ENCODE results near the gene CLASRP.
A peak's percentile ranks its signal among the peaks of the same experiment; 100 is the strongest.
"Not testable (repeated sequence)": the region's sequence is repeated elsewhere in the genome, so short reads cannot be mapped to it uniquely, and the experiment has no call there.

The CLASRP gene, protein sequence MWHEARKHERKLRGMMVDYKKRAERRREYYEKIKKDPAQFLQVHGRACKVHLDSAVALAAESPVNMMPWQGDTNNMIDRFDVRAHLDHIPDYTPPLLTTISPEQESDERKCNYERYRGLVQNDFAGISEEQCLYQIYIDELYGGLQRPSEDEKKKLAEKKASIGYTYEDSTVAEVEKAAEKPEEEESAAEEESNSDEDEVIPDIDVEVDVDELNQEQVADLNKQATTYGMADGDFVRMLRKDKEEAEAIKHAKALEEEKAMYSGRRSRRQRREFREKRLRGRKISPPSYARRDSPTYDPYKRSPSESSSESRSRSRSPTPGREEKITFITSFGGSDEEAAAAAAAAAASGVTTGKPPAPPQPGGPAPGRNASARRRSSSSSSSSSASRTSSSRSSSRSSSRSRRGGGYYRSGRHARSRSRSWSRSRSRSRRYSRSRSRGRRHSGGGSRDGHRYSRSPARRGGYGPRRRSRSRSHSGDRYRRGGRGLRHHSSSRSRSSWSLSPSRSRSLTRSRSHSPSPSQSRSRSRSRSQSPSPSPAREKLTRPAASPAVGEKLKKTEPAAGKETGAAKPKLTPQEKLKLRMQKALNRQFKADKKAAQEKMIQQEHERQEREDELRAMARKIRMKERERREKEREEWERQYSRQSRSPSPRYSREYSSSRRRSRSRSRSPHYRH

DNA sequence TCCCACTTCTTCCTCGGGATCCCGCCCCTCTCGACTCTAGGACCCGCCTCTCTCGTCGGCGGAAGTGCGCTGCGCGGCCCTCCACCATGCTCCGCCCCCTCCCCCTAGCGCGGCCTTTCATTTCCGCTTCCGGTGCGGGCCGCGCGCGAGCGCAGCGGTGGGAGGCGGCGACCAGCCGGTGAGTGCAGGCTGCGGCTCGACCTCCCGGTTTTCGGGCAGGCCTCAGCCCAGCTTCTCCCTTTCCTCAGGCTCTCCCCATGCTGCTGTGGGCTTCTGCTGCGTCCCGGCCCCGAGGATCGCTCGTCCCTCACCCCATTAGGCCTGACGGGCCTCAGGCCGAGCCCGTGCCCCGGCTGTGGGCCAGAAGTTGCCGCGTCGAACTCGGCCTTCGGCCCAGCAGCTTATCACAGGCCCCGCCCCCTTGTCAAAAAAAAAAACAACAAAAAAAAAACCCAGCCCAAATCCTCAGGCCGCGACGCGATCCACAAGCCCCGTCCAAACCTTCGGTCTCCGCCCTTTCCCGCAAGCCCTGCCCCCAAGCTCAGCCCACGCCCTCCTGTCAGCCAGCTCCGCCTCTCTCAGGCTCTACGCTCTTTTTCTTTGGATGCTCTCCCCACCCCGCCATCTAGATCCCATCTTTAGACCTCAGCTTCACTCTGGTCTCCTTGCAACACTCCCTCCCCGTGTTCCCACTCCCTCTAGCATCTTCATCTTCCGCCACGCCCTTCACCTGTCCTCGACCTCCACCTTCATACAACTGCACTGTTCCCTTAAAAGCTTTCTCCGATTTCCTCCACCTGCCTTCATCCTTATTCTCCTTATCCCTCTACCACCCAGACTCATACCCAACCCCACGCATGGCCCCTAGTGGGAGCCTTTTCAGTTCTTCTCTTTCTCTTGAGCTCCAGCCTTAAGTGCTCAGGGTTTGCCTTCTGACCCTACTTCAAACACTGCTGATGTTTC, at the start of gene CLASRP:
Gene CLASRP, plus strand, starts transcription at position 115 of the 963 bp plus-strand sequence. CDS start 1,168 bp downstream, outside the sequence.
- peak within 1 kb of the TSS; percentile 99 for H3K27ac ChIP-seq (ENCODE audit: low read depth, low read length)
- peaks cover 13 to 28% of the 10 kb centered on the region in 2 donors for H3K4me1 ChIP-seq (ENCODE audit: control insufficient read depth in 1 of 2, insufficient read depth in 2 of 2, low read length in 2 of 2)
- peak within 1 kb of the TSS; percentile 92 to 97 for H3K9ac ChIP-seq (ENCODE audit: low read depth in 1 of 2, low read length in 2 of 2)
- H3K4me3 ChIP-seq (ENCODE audit: low read depth in 1 of 2, low read length in 2 of 2) = peak within 1 kb of the TSS; percentile 81 to 92
- no peaks in the 10 kb centered on the region for H3K9me3 ChIP-seq (ENCODE audit: control insufficient read depth in 1 of 2, low read length in 2 of 2)
- H3K27me3 ChIP-seq (ENCODE audit: control insufficient read depth in 1 of 2, insufficient read depth in 2 of 2, low read length in 2 of 2) = no peaks in the 10 kb centered on the region
- H3K36me3 ChIP-seq (ENCODE audit: control insufficient read depth in 1 of 2, insufficient read depth in 2 of 2, low read length in 2 of 2) = peaks cover 18 to 52% of the 10 kb centered on the region in 2 donors

DNA sequence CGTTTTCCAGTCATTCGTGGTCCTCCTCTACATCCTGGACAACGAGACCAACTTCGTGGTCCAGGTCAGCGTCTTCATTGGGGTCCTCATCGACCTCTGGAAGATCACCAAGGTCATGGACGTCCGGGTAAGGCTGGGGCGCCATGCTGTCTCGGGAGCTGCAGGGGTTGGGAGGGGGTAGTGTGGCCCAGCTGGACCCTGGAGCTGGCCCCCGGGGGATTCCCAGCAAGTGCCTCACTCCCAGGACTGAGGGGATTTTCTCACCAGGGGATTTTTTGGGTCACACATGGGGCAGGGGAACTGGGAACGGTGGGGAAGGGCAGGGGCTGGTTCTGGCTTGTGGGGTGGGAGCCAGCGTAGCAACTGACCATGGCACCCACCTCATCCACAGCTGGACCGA, 48.4 kb upstream of the CLASRP start:
- peaks cover 29 to 74% of the 10 kb centered on the region in 2 donors for H3K36me3 ChIP-seq (ENCODE audit: control insufficient read depth in 1 of 2, insufficient read depth in 2 of 2, low read length in 2 of 2)
- H3K4me3 ChIP-seq (ENCODE audit: low read depth in 1 of 2, low read length in 2 of 2) = no peak overlapping the region
- no peaks in the 10 kb centered on the region for H3K9me3 ChIP-seq (ENCODE audit: control insufficient read depth in 1 of 2, low read length in 2 of 2)

GRCh38 chr19:44990966-44991365, 47.9 kb upstream of the CLASRP start:
- Histone ChIP-seq H3K36me3 (ENCODE audit: control insufficient read depth in 1 of 2, insufficient read depth in 2 of 2, low read length in 2 of 2) (peaks cover 29 to 69% of the 10 kb centered on the region in 2 donors), H3K27ac (ENCODE audit: low read depth, low read length) (no peak overlapping the region), H3K9ac (ENCODE audit: low read depth in 1 of 2, low read length in 2 of 2) (no peak overlapping the region), H3K4me3 (ENCODE audit: low read depth in 1 of 2, low read length in 2 of 2) (no peak overlapping the region), H3K9me3 (ENCODE audit: control insufficient read depth in 1 of 2, low read length in 2 of 2) (no peaks in the 10 kb centered on the region), H3K4me1 (ENCODE audit: control insufficient read depth in 1 of 2, insufficient read depth in 2 of 2, low read length in 2 of 2) (no peaks in the 10 kb centered on the region), H3K27me3 (ENCODE audit: control insufficient read depth in 1 of 2, insufficient read depth in 2 of 2, low read length in 2 of 2) (no peaks in the 10 kb centered on the region)

More for the DNA sequence above, 48.4 kb upstream of the CLASRP start:
- Histone ChIP-seq H3K4me1 (ENCODE audit: control insufficient read depth in 1 of 2, insufficient read depth in 2 of 2, low read length in 2 of 2) (no peaks in the 10 kb centered on the region), H3K27me3 (ENCODE audit: control insufficient read depth in 1 of 2, insufficient read depth in 2 of 2, low read length in 2 of 2) (no peaks in the 10 kb centered on the region), H3K27ac (ENCODE audit: low read depth, low read length) (no peak overlapping the region), H3K9ac (ENCODE audit: low read depth in 1 of 2, low read length in 2 of 2) (no peak overlapping the region)

DNA sequence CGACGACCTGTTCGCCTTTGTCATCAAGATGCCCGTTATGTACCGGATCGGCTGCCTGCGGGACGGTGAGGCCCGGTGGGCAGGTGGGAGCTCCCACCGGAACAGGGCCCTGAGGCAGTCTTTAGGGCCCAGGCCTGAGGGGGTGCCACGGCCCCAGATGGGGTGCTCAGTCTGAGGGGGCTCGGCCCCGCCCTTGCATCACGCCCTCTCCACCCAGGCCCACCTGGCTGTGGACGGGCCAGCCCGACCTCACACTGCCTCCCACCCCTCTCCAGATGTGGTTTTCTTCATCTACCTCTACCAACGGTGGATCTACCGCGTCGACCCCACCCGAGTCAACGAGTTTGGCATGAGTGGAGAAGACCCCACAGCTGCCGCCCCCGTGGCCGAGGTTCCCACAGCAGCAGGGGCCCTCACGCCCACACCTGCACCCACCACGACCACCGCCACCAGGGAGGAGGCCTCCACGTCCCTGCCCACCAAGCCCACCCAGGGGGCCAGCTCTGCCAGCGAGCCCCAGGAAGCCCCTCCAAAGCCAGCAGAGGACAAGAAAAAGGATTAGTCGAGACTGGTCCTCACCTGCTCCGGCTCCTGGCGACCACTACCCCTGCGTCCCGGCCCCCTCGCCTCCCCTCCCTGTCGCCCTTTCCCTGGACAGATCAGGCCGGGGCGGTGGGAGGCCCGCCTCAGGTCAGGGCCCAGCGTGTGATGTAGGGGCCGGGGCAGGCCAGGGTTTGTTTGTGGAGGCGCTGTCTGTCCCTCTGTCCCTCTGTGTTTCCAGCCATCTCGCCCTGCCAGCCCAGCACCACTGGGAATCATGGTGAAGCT, 46.3 kb upstream of the CLASRP start:
- no peak overlapping the region for H3K9ac ChIP-seq (ENCODE audit: low read depth in 1 of 2, low read length in 2 of 2)
- no peaks in the 10 kb centered on the region for H3K9me3 ChIP-seq (ENCODE audit: control insufficient read depth in 1 of 2, low read length in 2 of 2)
- H3K4me3 ChIP-seq (ENCODE audit: low read depth in 1 of 2, low read length in 2 of 2) = no peak overlapping the region
- no peaks in the 10 kb centered on the region for H3K4me1 ChIP-seq (ENCODE audit: control insufficient read depth in 1 of 2, insufficient read depth in 2 of 2, low read length in 2 of 2)
- no peaks in the 10 kb centered on the region for H3K27me3 ChIP-seq (ENCODE audit: control insufficient read depth in 1 of 2, insufficient read depth in 2 of 2, low read length in 2 of 2)
- peaks cover 21 to 53% of the 10 kb centered on the region in 2 donors for H3K36me3 ChIP-seq (ENCODE audit: control insufficient read depth in 1 of 2, insufficient read depth in 2 of 2, low read length in 2 of 2)
- no peak overlapping the region for H3K27ac ChIP-seq (ENCODE audit: low read depth, low read length)

DNA sequence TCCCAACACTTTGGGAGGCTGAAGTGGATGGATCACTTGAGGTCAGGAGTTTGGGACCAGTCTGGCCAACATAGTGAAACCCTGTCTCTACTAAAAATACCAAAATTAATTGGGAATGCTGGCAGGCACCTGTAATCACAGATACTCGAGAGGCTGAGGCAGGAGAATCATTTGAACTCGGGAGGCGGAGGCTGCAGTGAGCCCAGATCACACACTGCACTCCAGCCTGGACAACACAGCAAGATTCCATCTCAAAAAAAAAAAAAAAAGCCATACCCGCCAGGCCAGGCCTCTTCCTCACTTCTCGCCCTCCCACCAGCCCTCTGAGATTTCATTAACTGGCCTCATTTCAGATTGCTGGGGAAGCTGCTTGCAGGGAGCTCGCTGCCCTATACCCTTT, 45.3 kb upstream of the CLASRP start:
- Histone ChIP-seq H3K27me3 (ENCODE audit: control insufficient read depth in 1 of 2, insufficient read depth in 2 of 2, low read length in 2 of 2) (no peaks in the 10 kb centered on the region), H3K36me3 (ENCODE audit: control insufficient read depth in 1 of 2, insufficient read depth in 2 of 2, low read length in 2 of 2) (peaks cover 21 to 48% of the 10 kb centered on the region in 2 donors), H3K27ac (ENCODE audit: low read depth, low read length) (no peak overlapping the region), H3K4me1 (ENCODE audit: control insufficient read depth in 1 of 2, insufficient read depth in 2 of 2, low read length in 2 of 2) (no peaks in the 10 kb centered on the region), H3K9ac (ENCODE audit: low read depth in 1 of 2, low read length in 2 of 2) (no peak overlapping the region), H3K9me3 (ENCODE audit: control insufficient read depth in 1 of 2, low read length in 2 of 2) (no peaks in the 10 kb centered on the region), H3K4me3 (ENCODE audit: low read depth in 1 of 2, low read length in 2 of 2) (no peak overlapping the region)

DNA sequence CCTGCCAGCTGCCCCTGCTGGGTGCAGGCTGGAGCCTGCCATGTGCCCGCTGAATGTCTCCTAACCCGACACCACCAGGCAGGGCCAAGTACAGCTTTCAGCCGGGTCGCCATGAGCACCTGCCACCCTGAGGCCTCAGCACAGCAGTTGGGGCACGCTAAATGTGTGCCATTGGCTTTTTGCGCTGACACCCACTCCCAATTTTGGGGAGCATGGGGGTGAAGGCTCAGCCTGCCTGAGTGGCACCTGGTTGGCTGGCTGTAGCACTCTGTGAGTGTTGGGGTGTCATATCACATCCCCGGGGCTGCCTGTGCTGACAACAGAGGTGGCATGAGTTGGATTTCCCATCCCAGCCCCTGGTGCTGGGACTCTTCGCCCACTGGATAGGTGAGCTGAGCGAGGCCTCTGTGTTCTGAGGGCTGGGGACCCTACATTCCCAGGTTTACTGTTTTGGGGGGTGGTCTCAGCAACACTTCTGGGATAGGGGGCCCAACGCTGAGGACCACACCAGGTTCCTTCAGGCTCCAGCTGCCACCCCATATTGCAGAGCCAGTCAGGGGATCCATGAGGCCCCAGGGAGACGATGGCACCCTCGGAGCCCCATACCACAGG, 44.8 kb upstream of the CLASRP start:
- Histone ChIP-seq H3K9ac (ENCODE audit: low read depth in 1 of 2, low read length in 2 of 2) (no peak overlapping the region), H3K36me3 (ENCODE audit: control insufficient read depth in 1 of 2, insufficient read depth in 2 of 2, low read length in 2 of 2) (peaks cover 21 to 43% of the 10 kb centered on the region in 2 donors), H3K9me3 (ENCODE audit: control insufficient read depth in 1 of 2, low read length in 2 of 2) (no peaks in the 10 kb centered on the region), H3K4me3 (ENCODE audit: low read depth in 1 of 2, low read length in 2 of 2) (no peak overlapping the region), H3K4me1 (ENCODE audit: control insufficient read depth in 1 of 2, insufficient read depth in 2 of 2, low read length in 2 of 2) (no peaks in the 10 kb centered on the region), H3K27me3 (ENCODE audit: control insufficient read depth in 1 of 2, insufficient read depth in 2 of 2, low read length in 2 of 2) (no peaks in the 10 kb centered on the region), H3K27ac (ENCODE audit: low read depth, low read length) (no peak overlapping the region)

GRCh38 chr19:44998025-44998424, 40.8 kb upstream of the CLASRP start:
- H3K4me1 ChIP-seq (ENCODE audit: control insufficient read depth in 1 of 2, insufficient read depth in 2 of 2, low read length in 2 of 2) = peaks cover 6 to 11% of the 10 kb centered on the region in 2 donors
- no peaks in the 10 kb centered on the region for H3K9me3 ChIP-seq (ENCODE audit: control insufficient read depth in 1 of 2, low read length in 2 of 2)
- H3K36me3 ChIP-seq (ENCODE audit: control insufficient read depth in 1 of 2, insufficient read depth in 2 of 2, low read length in 2 of 2) = peaks cover 0 to 4% of the 10 kb centered on the region in 2 donors
- H3K9ac ChIP-seq (ENCODE audit: low read depth in 1 of 2, low read length in 2 of 2) = no peak overlapping the region
- no peak overlapping the region for H3K4me3 ChIP-seq (ENCODE audit: low read depth in 1 of 2, low read length in 2 of 2)
- no peaks in the 10 kb centered on the region for H3K27me3 ChIP-seq (ENCODE audit: control insufficient read depth in 1 of 2, insufficient read depth in 2 of 2, low read length in 2 of 2)
- H3K27ac ChIP-seq (ENCODE audit: low read depth, low read length) = no peak overlapping the region

- peaks cover 6 to 11% of the 10 kb centered on the region in 2 donors for H3K4me1 ChIP-seq (ENCODE audit: control insufficient read depth in 1 of 2, insufficient read depth in 2 of 2, low read length in 2 of 2)
- not testable (repeated sequence) for H3K9me3 ChIP-seq (ENCODE audit: control insufficient read depth in 1 of 2, low read length in 2 of 2); H3K27me3 ChIP-seq (ENCODE audit: control insufficient read depth in 1 of 2, insufficient read depth in 2 of 2, low read length in 2 of 2); H3K27ac ChIP-seq (ENCODE audit: low read depth, low read length); H3K9ac ChIP-seq (ENCODE audit: low read depth in 1 of 2, low read length in 2 of 2); H3K36me3 ChIP-seq (ENCODE audit: control insufficient read depth in 1 of 2, insufficient read depth in 2 of 2, low read length in 2 of 2); H3K4me3 ChIP-seq (ENCODE audit: low read depth in 1 of 2, low read length in 2 of 2)
Observed at GRCh38 chr19:44999131-44999925, 39.5 kb upstream of the CLASRP start.

Measured in duodenal mucosa (tissue), 2 donors.